SH-SY5Y (cell line): ENCODE data around the gene PAWR.

Experiments
- GATA2 ChIP-seq: IDR thresholded peaks from 2 replicates; pipeline ENCODE4 v1.6.1; 2011; ENCODE audit warnings: mild to moderate bottlenecking, low read depth, low read length
- GATA3 ChIP-seq: IDR thresholded peaks from 2 replicates; pipeline ENCODE4 v1.6.1; 2011; ENCODE audit warnings: low read depth, mild to moderate bottlenecking, low read length, moderate library complexity

DNA sequence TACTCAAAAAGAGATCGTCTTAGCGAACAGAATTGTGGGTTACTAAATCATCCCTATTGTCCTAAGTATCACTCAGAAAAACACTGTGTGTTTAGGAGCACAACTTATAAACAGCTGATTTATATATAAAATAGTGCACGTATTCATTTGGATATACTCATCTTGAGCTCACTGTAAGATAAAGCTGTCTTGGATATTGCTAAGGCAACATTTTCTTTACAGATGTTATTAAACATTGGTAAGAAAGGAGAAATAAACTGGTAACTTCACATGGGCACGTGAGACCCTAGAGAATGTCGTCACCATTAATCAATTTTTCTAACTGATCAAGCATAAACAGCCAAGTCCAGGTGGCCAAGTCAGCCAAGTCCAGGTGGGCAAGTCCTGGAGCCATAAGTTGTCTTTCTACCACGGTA lies 1.7 kb downstream of the PAWR start:
- TF ChIP-seq GATA3 (no peak), GATA2 (no peak)
